Fibroblast of gingiva (primary cell): ENCODE results near the gene TRPC1.
A peak's percentile ranks its signal among the peaks of the same experiment; 100 is the strongest.
"Not testable (repeated sequence)": the region's sequence is repeated elsewhere in the genome, so short reads cannot be mapped to it uniquely, and the experiment has no call there.

Experiments
- DNase-seq: peaks from one replicate; pipeline ENCODE4 v3.0.0-alpha.2; 2011; ENCODE audit warnings: low read depth

Gene TRPC1

GRCh38 chr3:142752605-142753004, 28.8 kb downstream of the TRPC1 start:
- not testable (repeated sequence) for DNase-seq

GRCh38 chr3:142754494-142754893, 30.7 kb downstream of the TRPC1 start:
- no peak for DNase-seq

DNA sequence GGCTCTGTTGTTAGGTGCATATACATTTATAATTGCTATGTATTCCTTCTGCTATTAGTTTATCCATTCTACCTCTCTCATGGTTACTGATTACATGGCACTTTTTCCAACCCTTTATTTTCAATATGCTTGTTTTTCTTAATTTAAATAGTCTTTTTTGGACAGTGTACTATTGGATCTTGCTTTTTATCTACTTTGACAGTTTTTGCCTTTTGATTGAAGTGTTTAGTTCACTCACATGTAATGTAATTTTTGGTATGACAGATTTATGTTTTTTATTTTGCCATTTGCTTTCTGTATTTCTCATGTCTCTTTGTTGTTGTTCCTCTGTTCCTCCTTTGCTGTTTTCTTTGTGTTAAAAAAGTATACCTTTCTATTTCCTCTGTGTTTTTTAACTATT, 44.5 kb downstream of the TRPC1 start:
- no peak for DNase-seq

DNA sequence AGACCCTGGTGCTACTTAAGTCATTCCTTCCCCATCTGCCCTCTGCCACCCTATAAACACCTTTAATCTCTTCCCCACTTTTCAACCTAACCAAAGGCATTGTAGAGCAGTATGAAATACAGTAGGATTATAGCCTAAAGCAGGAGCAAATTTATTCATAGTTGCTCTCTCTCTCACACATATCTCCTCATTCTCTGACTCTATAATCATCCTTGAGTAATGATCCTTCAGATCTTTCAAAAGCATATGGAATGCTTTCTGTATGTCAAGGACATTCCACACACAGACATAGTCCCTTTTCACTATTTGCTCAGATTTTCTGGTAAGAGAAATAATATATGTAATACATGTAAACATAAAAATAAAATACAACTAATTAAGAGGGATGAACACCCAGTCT, 54.1 kb downstream of the TRPC1 start:
- DNase-seq, result no peak

DNA sequence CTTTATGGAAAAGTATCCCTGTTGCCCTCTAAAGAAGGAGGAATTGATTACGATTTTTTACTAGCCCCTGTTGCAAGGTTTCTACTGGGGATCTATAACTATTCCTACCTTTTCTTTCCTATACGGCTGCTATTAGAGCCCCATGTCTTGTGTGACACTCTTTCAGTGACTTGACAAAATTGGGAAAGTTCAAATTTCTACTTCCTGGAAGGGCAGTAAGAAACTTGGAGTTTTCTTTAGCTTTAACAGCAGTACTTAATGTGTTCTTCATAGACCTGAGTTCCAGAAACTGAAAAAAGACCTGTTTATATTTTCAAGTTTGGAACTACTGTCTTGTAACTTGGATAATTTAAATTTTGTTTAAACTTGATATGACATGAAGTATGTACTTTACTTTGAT, 54.7 kb downstream of the TRPC1 start:
- no peak for DNase-seq

- DNase-seq, result no peak
Measured at GRCh38 chr3:142779591-142779990, 55.8 kb downstream of the TRPC1 start.

DNA sequence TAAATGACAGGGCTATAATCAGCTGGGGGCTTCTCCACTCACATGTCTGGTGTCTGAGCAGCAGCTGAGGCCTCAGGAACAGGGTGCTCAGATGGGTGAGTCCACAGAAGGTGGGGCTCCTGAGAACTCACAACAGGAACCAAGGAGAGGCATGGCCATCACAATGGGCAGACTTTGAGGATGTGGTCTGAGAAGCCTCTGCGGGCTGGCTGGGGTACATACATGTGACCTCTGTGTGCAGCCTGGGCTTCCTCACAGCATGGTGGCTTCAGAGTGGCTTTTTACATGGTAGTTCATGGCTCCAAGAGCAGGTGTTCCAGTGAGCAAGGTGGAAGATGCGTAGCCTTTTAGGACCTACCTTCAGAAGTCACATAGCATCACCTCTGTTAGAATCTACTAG, 58.8 kb downstream of the TRPC1 start:
- no peak for DNase-seq

DNA sequence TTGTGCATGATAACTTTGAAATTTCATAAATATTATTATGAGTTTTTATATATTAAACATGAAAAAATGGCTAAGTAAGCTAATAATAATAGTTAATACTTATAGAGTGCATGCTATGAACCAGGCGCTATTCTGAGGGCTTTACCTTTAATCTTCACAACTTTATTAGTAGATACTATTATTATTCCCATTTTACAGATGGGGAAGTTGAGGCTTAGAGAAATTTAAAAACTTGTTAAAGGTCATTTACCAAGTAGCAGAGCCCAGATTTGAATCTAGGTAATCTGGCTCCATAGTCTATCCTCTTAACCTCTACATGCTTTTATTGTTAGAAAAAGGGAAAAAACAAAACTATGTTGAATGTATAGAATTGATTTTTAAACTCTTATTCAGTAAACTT, 60.4 kb downstream of the TRPC1 start:
- DNase-seq, result no peak

GRCh38 chr3:142785996-142786395, 62.2 kb downstream of the TRPC1 start:
- no peak for DNase-seq

DNA sequence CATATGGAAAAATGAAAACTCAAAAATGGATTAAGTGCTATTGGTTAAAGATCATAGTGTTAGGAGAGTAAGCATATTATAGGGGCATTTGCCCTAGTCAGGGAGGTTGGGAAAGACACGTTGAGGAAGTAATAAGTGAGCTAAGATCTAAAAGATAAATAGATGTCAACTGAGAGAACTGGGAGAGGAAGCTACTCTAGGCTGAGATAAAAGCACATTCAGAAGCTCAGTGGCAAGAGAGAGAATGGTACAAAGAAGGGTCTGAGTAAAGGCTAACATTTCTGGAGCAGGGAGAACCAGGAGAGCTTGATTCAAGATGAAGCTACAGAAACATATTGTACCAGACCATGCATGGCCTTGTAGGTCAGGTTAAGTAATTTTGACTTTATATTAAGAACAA, 63.9 kb downstream of the TRPC1 start:
- no peak for DNase-seq

DNA sequence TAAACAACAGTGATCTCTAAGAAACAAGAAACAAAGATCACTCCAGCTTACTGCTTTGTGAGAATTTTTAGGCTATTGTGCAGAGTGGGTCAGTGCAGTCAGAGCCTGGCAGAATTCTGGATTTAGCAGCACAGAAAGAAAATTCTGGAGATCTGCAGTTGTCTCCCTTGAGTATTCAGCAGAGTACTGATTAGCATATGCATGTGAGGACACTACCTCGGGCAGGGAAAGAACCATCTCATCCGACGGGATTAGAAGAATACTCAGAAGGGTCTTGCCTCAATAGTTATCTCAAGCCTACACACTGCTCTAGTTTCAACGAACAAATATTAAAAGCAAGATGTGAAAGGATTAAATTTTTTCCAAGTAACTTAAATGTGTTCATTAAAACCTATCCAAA, 70.7 kb downstream of the TRPC1 start:
- no peak for DNase-seq

DNA sequence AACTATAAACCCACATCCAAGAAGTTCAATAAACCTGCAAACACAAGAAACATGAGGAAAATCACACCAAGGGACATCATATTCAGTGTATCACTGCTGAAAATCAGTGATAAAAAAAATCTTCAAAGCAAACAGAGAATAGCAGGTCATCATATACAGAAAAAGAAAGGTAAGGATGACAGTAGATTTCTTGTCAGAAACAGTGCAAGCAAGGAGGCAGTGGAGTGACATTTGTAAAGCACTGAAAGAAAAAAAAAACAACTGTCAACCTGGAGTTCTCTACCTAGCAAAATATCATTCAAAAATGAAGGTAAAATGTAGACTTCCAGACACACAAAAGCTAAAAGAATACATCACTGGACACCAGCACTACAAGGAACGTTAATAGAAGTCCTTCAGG, 71.5 kb downstream of the TRPC1 start:
- DNase-seq, result no peak

DNA sequence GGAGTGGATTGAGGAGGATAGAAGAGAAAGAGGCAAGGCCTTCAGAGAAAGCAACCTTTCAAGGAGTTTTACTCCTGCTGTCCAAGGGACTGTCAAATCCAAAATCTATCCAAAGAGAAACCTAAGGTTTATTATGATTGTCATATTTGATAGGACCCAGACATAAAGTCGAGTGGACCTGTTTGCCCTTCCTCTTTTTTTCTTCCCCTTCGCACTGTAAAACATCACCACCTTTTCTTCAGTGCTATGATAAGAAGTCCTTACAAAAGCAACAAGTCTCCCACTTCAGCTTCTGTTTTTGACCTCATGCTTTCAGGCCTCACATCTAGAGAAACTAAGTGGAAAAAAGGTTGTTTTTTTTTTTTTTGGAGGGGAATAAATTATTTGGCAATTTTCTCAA, 73.0 kb downstream of the TRPC1 start:
- no peak for DNase-seq

DNA sequence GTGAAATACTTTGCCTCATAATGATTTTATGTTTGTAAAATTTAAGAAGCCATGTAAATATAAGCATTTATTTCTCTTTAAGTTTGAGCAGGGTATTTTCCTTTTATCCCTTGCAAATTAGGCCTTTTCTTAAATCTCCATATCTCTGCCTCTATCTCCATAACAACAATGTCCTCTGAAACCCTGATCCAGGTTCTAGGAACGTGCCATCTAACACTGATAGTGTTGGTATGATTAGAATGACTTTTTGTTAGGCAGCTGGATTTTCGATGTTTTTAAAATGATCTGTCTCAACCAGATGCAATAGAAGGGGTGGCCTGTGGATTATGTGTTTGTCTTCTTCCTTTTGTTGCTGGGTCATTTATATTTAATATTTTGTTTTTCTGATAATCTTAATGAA, 77.9 kb downstream of the TRPC1 start:
- DNase-seq, result no peak

- DNase-seq, result no peak
Measured at GRCh38 chr3:142802891-142803290, 79.1 kb downstream of the TRPC1 start.

DNA sequence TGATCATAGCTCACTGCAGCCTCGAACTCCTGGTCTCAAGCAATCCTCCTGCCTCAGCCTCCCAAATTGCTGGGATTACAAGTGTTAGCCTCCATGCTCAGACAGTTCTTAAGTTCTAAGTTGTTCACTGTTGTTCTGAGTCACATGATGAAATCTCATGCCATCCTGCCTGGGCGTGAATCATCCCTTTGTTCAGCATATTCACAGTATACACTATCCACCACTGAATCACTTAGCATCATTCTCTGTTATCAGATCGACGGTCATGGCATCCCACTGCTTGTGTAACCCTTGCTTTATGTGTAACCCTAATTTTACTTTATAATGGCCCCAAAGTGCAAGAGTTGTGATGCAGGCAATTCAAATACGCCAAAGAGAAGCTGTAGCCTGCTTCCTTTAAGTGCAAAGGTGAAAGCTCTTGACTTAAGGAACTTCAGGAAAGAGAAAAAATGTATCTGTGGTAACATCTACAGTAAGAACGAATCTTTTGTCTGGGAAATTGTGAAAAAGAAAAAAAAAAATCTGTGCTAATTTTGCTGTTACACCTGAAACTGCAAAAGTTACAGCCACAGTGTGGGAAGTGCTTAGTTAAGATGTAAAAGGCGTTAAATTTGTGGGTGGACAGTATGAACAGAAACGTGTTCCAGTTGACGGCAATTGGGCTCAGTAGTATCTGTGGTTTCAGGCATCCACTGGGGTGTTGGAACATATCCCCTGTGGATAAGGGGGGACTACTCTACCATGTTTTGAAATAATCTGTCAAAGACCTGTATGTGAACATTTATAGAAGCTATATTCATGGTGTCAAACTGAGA, 84.5 kb downstream of the TRPC1 start:
- DNase-seq, result no peak

- no peak for DNase-seq
Measured at GRCh38 chr3:142809259-142809658, 85.4 kb downstream of the TRPC1 start.

DNA sequence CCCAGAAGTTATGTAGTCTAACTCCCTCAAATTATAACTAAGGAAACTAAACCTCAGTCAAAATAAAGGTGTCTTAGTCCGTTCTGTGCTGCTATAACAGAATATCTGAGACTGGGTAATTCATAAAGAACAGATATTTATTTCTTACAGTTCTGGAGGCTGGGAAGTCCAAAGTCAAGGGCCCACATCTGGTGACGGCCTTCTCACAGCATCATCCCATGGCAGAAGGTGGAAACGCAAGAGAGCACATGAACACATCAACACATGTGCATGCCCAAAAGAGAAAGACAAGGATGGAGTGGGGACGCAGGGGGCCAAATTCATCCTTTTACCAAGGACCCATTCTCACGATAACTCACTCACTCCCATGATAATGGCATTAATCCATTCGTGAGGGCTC, 92.0 kb downstream of the TRPC1 start:
- DNase-seq, result no peak

- no peak for DNase-seq
Measured at GRCh38 chr3:142817356-142817755, 93.5 kb downstream of the TRPC1 start.

DNA sequence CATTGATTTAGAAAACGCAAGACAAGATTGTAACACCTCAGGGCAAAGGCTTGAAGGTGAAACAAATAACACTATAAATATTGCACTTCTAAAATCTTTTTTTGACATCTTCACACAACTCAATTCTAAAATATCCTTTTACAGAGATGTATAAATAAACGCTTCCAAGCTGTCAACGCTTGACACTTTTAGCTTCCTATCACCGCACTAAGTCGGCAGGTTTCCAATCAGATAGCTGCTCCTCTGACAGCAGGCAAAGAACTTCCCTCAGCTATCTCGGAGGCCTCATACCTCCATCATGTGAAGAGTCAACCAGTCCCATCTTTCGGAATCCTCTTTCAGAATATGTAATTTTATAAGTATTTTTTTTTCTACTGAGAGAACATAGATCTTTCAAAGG, 94.1 kb downstream of the TRPC1 start:
- DNase-seq, result no peak

DNA sequence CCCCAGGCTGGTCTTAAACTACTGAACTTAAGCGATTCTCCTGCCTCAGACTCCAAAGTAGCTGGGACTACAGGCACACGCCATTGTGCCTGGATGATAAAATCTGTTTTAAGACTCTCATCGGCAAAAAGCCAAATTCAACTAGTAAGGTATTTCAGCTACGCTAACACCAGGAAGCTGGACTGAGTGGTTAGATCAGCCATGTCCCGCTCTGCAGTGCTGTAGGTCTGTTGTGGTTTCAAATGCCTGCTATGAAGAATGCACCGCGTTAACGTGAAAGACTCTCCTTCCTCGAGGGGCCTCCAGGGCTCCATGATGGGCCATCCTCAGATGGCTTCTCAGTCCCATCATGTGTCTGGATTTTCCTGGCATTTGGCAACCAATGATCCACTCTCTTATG, 94.8 kb downstream of the TRPC1 start:
- no peak for DNase-seq

GRCh38 chr3:142819179-142819578, 95.3 kb downstream of the TRPC1 start:
- no peak for DNase-seq

- DNase-seq, result peak; percentile 55
Measured at GRCh38 chr3:142828703-142829305, 105.0 kb downstream of the TRPC1 start.

- DNase-seq, result no peak
Measured at GRCh38 chr3:142837526-142837925, 113.7 kb downstream of the TRPC1 start.
